ENCODE measurements around the gene CNN2.

DNA sequence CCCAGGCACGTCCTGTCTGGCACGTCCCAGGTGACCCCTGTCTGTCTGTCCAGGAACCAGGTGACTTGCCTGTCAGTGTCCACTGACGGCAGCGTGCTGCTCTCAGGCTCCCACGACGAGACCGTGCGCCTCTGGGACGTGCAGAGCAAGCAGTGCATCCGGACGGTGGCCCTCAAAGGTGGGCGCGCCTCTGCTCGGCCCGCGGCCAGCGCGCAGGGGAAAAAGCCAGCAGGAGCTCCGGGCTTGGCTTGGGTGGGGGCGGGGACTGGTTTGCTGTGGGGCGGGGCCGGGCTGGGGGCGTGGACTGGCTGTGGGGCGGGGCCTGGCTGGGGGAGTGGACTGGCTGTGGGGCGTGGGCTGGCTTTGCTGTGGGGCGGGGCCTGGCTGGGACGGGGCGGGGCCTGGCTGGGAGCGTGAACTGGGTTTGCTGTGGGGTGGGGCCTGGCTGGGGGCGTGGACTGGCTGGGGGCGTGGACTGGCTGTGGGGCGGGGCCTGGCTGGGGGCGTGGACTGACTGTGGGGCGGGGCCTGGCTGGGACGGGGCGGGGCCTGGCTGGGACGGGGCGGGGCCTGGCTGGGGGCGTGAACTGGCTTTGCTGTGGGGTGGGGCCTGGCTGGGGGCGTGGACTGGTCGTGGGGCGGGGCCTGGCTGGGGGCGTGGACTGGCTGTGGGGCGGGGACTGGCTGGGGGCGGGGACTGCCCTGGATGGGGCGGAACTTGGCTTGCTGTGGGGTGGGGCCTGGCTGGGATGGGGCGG is 35.1 kb upstream of the CNN2 start:
- TF ChIP-seq, protein P1, sequence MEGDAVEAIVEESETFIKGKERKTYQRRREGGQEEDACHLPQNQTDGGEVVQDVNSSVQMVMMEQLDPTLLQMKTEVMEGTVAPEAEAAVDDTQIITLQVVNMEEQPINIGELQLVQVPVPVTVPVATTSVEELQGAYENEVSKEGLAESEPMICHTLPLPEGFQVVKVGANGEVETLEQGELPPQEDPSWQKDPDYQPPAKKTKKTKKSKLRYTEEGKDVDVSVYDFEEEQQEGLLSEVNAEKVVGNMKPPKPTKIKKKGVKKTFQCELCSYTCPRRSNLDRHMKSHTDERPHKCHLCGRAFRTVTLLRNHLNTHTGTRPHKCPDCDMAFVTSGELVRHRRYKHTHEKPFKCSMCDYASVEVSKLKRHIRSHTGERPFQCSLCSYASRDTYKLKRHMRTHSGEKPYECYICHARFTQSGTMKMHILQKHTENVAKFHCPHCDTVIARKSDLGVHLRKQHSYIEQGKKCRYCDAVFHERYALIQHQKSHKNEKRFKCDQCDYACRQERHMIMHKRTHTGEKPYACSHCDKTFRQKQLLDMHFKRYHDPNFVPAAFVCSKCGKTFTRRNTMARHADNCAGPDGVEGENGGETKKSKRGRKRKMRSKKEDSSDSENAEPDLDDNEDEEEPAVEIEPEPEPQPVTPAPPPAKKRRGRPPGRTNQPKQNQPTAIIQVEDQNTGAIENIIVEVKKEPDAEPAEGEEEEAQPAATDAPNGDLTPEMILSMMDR (IDR thresholded peaks at IDR 0.05): no peak
- TF ChIP-seq POLR2A (IDR thresholded peaks at IDR 0.05): no peak

All from ovary (tissue), 3 donors.